Progenitor cell of endocrine pancreas (in vitro differentiated cells): ENCODE data around the gene PRDX6. TPM values are rescaled to one million over a fixed set of nuclear protein-coding genes. Genes with fewer than 3 reads are reported as not detected.

ENCODE experiments used
- DNase-seq: peaks from one replicate; pipeline ENCODE4 v3.0.0; 2021; ENCODE audit warnings: low spot score; ENCODE audit not compliant: unreplicated experiment
- H3K27ac Mint-ChIP-seq: 2 replicates; pipeline ENCODE4 v1.8.0; 2021; ENCODE audit warnings: mild to moderate bottlenecking, moderate library complexity, mixed read lengths
- H3K27me3 Mint-ChIP-seq: 2 replicates; pipeline ENCODE4 v1.8.0; 2021; ENCODE audit warnings: mixed read lengths
- H3K36me3 Mint-ChIP-seq: 2 replicates; pipeline ENCODE4 v1.8.0; 2022; ENCODE audit warnings: mixed read lengths; ENCODE audit not compliant: insufficient read depth
- H3K4me1 Mint-ChIP-seq: 2 replicates; pipeline ENCODE4 v1.8.0; 2021; ENCODE audit warnings: low read depth, mixed read lengths
- H3K4me3 Mint-ChIP-seq: 2 replicates; pipeline ENCODE4 v1.8.0; 2021; ENCODE audit warnings: low read depth, mild to moderate bottlenecking, moderate library complexity, mixed read lengths
- H3K9me3 Mint-ChIP-seq: 2 replicates; pipeline ENCODE4 v1.8.0; 2021; ENCODE audit warnings: low read depth, mixed read lengths
- total RNA-seq: library from RNA; stranded (reverse); gene quantifications from 2 replicates; pipeline ENCODE4 v1.2.1, GENCODE V29; 2021
- TF ChIP-seq, protein P1 (sequence below): fragments of 200-600 bp; sonication (generic); IDR thresholded peaks from one replicate; pipeline ENCODE4 v1.5.0; 2021; ENCODE audit warnings: antibody characterized with exemption, mild to moderate bottlenecking; ENCODE audit not compliant: unreplicated experiment

The PRDX6 gene
- total RNA-seq, 1 donor from 2014 or later: 258 TPM

DNA sequence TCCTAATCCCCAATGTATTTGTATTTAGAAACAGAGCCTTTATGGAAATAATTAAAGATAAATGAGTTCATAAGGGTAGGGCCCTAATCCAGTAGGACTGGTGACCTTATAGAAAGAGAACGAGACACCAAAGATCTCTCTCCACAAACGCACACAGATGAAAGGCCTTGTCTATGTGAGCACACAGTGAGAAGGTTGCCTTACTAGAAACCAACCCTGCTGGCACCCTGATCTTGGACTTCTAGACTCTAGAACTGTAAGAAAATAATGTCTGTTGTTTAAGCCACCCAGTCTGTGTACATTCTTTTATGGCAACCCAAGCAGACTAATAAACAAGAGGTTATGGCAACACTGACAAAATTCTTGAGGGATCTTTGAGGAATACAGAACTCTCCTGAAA is 44.8 kb upstream of the PRDX6 start:
- peaks cover 11% of the 10 kb centered on the region for H3K4me1 Mint-ChIP-seq
- H3K9me3 Mint-ChIP-seq: no peaks in the 10 kb centered on the region
- TF ChIP-seq, protein P1, sequence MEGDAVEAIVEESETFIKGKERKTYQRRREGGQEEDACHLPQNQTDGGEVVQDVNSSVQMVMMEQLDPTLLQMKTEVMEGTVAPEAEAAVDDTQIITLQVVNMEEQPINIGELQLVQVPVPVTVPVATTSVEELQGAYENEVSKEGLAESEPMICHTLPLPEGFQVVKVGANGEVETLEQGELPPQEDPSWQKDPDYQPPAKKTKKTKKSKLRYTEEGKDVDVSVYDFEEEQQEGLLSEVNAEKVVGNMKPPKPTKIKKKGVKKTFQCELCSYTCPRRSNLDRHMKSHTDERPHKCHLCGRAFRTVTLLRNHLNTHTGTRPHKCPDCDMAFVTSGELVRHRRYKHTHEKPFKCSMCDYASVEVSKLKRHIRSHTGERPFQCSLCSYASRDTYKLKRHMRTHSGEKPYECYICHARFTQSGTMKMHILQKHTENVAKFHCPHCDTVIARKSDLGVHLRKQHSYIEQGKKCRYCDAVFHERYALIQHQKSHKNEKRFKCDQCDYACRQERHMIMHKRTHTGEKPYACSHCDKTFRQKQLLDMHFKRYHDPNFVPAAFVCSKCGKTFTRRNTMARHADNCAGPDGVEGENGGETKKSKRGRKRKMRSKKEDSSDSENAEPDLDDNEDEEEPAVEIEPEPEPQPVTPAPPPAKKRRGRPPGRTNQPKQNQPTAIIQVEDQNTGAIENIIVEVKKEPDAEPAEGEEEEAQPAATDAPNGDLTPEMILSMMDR: no peak
- DNase-seq: no peak
- H3K27me3 Mint-ChIP-seq: no peaks in the 10 kb centered on the region
- no peak overlapping the region for H3K4me3 Mint-ChIP-seq
- H3K36me3 Mint-ChIP-seq: no peaks in the 10 kb centered on the region
- H3K27ac Mint-ChIP-seq: no peak overlapping the region

DNA sequence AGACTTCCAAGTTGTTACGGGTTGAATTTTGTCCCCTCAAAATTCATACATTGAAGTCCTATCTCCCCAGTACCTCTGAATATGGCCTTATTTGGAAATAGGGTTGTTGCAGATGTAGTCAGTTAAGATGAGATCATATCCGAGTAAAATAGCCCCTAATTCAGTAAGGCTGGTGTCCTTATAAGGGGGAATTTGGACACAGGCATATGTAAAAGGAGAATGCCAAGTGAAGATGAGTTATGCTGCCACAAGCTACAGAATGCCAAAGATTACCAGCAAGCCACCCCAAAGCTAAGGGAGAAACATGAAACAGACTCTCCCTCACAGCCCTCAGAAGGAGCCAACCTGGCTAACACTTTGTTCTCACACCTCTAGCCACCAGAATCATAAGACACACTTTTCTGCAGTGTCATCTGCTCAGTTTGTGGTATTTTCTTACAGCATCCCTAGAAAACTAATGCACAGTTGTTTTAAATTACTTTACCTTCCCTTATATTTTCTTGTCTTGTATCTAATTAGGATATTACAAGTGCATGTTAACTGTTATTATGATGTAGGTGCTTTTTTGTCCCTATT is 43.3 kb upstream of the PRDX6 start:
- H3K36me3 Mint-ChIP-seq: no peaks in the 10 kb centered on the region
- H3K4me1 Mint-ChIP-seq: peaks cover 11% of the 10 kb centered on the region
- TF ChIP-seq, protein P1: no peak
- H3K27ac Mint-ChIP-seq: no peak overlapping the region
- no peak overlapping the region for H3K4me3 Mint-ChIP-seq
- no peaks in the 10 kb centered on the region for H3K27me3 Mint-ChIP-seq
- no peak for DNase-seq
- H3K9me3 Mint-ChIP-seq: no peaks in the 10 kb centered on the region

- no peaks in the 10 kb centered on the region for H3K9me3 Mint-ChIP-seq
- no peaks in the 10 kb centered on the region for H3K27me3 Mint-ChIP-seq
- DNase-seq: no peak
- H3K4me3 Mint-ChIP-seq: no peak overlapping the region
- H3K4me1 Mint-ChIP-seq: no peaks in the 10 kb centered on the region
- TF ChIP-seq, protein P1: no peak
- no peaks in the 10 kb centered on the region for H3K36me3 Mint-ChIP-seq
- no peak overlapping the region for H3K27ac Mint-ChIP-seq
These were observed 40.2 kb upstream of the PRDX6 start for GRCh38 chr1:173436841-173437428.

- peaks cover 2% of the 10 kb centered on the region for H3K36me3 Mint-ChIP-seq
- no peaks in the 10 kb centered on the region for H3K4me1 Mint-ChIP-seq
- no peak overlapping the region for H3K27ac Mint-ChIP-seq
- DNase-seq: no peak
- H3K4me3 Mint-ChIP-seq: no peak overlapping the region
- no peaks in the 10 kb centered on the region for H3K27me3 Mint-ChIP-seq
- H3K9me3 Mint-ChIP-seq: peaks cover 3% of the 10 kb centered on the region
- TF ChIP-seq, protein P1: no peak
These were observed 38.5 kb upstream of the PRDX6 start for GRCh38 chr1:173438675-173439074.

DNA sequence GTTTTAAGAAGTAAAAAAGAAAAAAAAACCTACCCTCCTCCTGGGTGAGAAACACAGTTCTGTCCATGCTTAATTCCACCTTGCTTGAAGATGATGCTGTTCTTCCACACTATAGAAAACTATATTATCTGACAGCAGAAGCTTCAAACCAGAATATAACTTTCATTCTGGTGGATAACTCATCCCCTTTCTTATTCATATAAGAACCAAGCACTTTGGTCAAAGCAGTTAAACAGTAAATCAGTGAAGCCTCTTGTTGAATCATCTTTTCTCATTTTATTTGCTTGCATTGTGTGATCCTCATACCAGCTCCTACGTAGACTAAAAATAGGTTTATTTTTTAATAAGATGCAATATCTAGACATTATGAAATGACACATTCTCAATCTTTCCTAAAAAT is 36.7 kb upstream of the PRDX6 start:
- no peak overlapping the region for H3K4me3 Mint-ChIP-seq
- no peak overlapping the region for H3K27ac Mint-ChIP-seq
- peaks cover 5% of the 10 kb centered on the region for H3K4me1 Mint-ChIP-seq
- no peaks in the 10 kb centered on the region for H3K27me3 Mint-ChIP-seq
- TF ChIP-seq, protein P1: no peak
- H3K9me3 Mint-ChIP-seq: peaks cover 7% of the 10 kb centered on the region
- H3K36me3 Mint-ChIP-seq: peaks cover 5% of the 10 kb centered on the region
- no peak for DNase-seq
